ENCODE data around the gene GLRX.
"Not testable (repeated sequence)": the region's sequence is repeated elsewhere in the genome, so short reads cannot be mapped to it uniquely, and the experiment has no call there.

GLRX gene

GRCh38 chr5:95857185-95857945 is 34.8 kb upstream of the GLRX start:
- peak in 18 of 42 donors; percentile 24 to 75 (median 50) for DNase-seq
- intact Hi-C loops (cut with DNase I) = no loop called here

GRCh38 chr5:95856501-95856981 is 34.0 kb upstream of the GLRX start:
- DNase-seq = peak in 30 of 42 donors; percentile 28 to 72 (median 54)
- intact Hi-C loops (cut with DNase I) = no loop called here

- no peak for DNase-seq
- intact Hi-C loops (cut with DNase I) = no loop called here
These were observed 31.0 kb upstream of the GLRX start for GRCh38 chr5:95853490-95853889.

GRCh38 chr5:95852567-95852966 is 30.0 kb upstream of the GLRX start:
- DNase-seq = no peak
- intact Hi-C loops (cut with DNase I) = no loop called here

- DNase-seq = peak in 1 of 42 donors; percentile 26
- intact Hi-C loops (cut with DNase I) = not testable (repeated sequence)
These were observed 28.6 kb upstream of the GLRX start for GRCh38 chr5:95851141-95851540.

- DNase-seq = peak in 1 of 42 donors; percentile 22
- intact Hi-C loops (cut with DNase I) = no loop called here
These were observed 27.9 kb upstream of the GLRX start for GRCh38 chr5:95850391-95850894.

GRCh38 chr5:95848701-95849100 is 26.2 kb upstream of the GLRX start:
- intact Hi-C loops (cut with DNase I) = loop anchor here (5.0 kb wide), 1 partner anchor 66 kb away; no protein-coding TSS in a partner anchor
- DNase-seq = no peak

GRCh38 chr5:95847261-95847592 is 24.7 kb upstream of the GLRX start:
- DNase-seq = no peak
- intact Hi-C loops (cut with DNase I) = loop anchor here (5.0 kb wide), 1 partner anchor 65 kb away; no protein-coding TSS in a partner anchor

GRCh38 chr5:95846554-95847260 is 24.2 kb upstream of the GLRX start:
- intact Hi-C loops (cut with DNase I) = loop anchor here (5.0 kb wide), 1 partner anchor 64 kb away; no protein-coding TSS in a partner anchor
- DNase-seq = peak in 41 of 42 donors; percentile 42 to 94 (median 83)

- intact Hi-C loops (cut with DNase I) = loop anchor here (2.0 to 5.0 kb wide), 2 partner anchors 63 to 201 kb away; no protein-coding TSS in a partner anchor
- no peak for DNase-seq
These were observed 22.9 kb upstream of the GLRX start for GRCh38 chr5:95845391-95845790.

GRCh38 chr5:95843733-95844223 is 21.3 kb upstream of the GLRX start:
- peak in 4 of 42 donors; percentile 8 to 74 (median 47) for DNase-seq
- intact Hi-C loops (cut with DNase I) = loop anchor here (2.0 kb wide), 1 partner anchor 199 kb away; no protein-coding TSS in a partner anchor

- intact Hi-C loops (cut with DNase I) = no loop called here
- DNase-seq = peak in 26 of 42 donors; percentile 30 to 83 (median 54)
These were observed 20.5 kb upstream of the GLRX start for GRCh38 chr5:95842854-95843544.

GRCh38 chr5:95841914-95842812 is 19.6 kb upstream of the GLRX start:
- intact Hi-C loops (cut with DNase I) = no loop called here
- DNase-seq = peak in 2 of 42 donors; percentile 4 to 41

GRCh38 chr5:95840956-95841705 is 18.6 kb upstream of the GLRX start:
- intact Hi-C loops (cut with DNase I) = no loop called here
- DNase-seq = no peak

GRCh38 chr5:95839658-95840057 is 17.1 kb upstream of the GLRX start:
- intact Hi-C loops (cut with DNase I) = loop anchor here (10.0 kb wide), 1 partner anchor 285 kb away; the partner anchor contains the start of genes ARSK and SKIC3
- no peak for DNase-seq

GRCh38 chr5:95838556-95838955 is 16.0 kb upstream of the GLRX start:
- intact Hi-C loops (cut with DNase I) = loop anchor here (10.0 kb wide), 1 partner anchor 284 kb away; the partner anchor contains the start of genes ARSK and SKIC3
- DNase-seq = no peak

- intact Hi-C loops (cut with DNase I) = loop anchor here (10.0 kb wide), 1 partner anchor 283 kb away; the partner anchor contains the start of genes ARSK and SKIC3
These were observed 15.5 kb upstream of the GLRX start for GRCh38 chr5:95838001-95838520.

More at GRCh38 chr5:95838001-95838520, 15.5 kb upstream of the GLRX start:
- DNase-seq = peak in 39 of 42 donors; percentile 28 to 89 (median 66)
